Panc1 (cell line): Measurements from ENCODE around the gene GPA33. TPM values are rescaled to one million over a fixed set of nuclear protein-coding genes. Genes with fewer than 3 reads are reported as not detected.

Experiments used
- ATAC-seq: fragments of 200-7000 bp; cut with Tn5 transposase; 2 replicates; pipeline ENCODE4 v1.9.1; 2020; ENCODE audit warnings: mild to moderate bottlenecking, moderate library complexity
- BruUV-seq: library from RNA; stranded (reverse); fragments of 400-500 nt; replicated peaks from 2 replicates; lab custom pipeline; 2021; lab: Mats Ljungman, UMichigan
- CTCF ChIA-PET: fragments of 300-600 bp; sonication (Branson Sonifier 250); formaldehyde crosslinking; loops from one replicate; lab custom pipeline; 2022; ENCODE audit warnings: antibody characterized with exemption; lab: Charles Lee
- POLR2A ChIA-PET: fragments of 300-600 bp; sonication (Branson Sonifier 250); formaldehyde crosslinking; loops from one replicate; lab custom pipeline; 2022; ENCODE audit warnings: antibody characterized with exemption; lab: Charles Lee
- DNase-seq: peaks from one replicate; pipeline ENCODE4 v3.0.0-alpha.2; 2010; ENCODE audit warnings: low read depth, low spot score
- H3K27ac ChIP-seq: 2 replicates; pipeline ENCODE4 v1.5.1; 2011; ENCODE audit warnings: mild to moderate bottlenecking, low read length, inconsistent platforms
- H3K27me3 ChIP-seq: fragments of 200-500 bp; sonication (Bioruptor generic); 2 replicates; pipeline ENCODE4 v1.6.0; 2014; ENCODE audit warnings: low read length, inconsistent platforms; ENCODE audit not compliant: control insufficient read depth, insufficient read depth
- H3K36me3 ChIP-seq: fragments of 200-500 bp; sonication (Bioruptor generic); 2 replicates; pipeline ENCODE4 v1.5.1; 2014; ENCODE audit warnings: inconsistent platforms, mild to moderate bottlenecking, low read length, moderate library complexity; ENCODE audit not compliant: control insufficient read depth, insufficient read depth
- H3K4me1 ChIP-seq: 2 replicates; pipeline ENCODE4 v1.5.1; 2011; ENCODE audit warnings: inconsistent platforms, mild to moderate bottlenecking, low read length, moderate library complexity; ENCODE audit not compliant: control insufficient read depth, insufficient read depth
- H3K4me3 ChIP-seq, 2 experiments: 2 replicates each; pipeline ENCODE4 v1.5.1; 2011 to 2012; ENCODE audit warnings: low read depth in 2 of 2, low read length in 2 of 2, mild to moderate bottlenecking in 2 of 2, inconsistent platforms in 1 of 2, moderate library complexity in 1 of 2
- H3K9me3 ChIP-seq: fragments of 200-500 bp; sonication (Bioruptor generic); 2 replicates; pipeline ENCODE4 v1.5.1; 2014; ENCODE audit warnings: low read depth, mild to moderate bottlenecking, inconsistent platforms, low read length, moderate library complexity; ENCODE audit not compliant: control insufficient read depth, insufficient read depth
- POLR2AphosphoS5 ChIP-seq: IDR thresholded peaks from 2 replicates; pipeline ENCODE4 v1.6.1; 2012; ENCODE audit warnings: mild to moderate bottlenecking, low read depth, low read length, moderate library complexity
- SIN3A ChIP-seq: IDR thresholded peaks from 2 replicates; pipeline ENCODE4 v1.6.1; 2012; ENCODE audit warnings: low read depth, mild to moderate bottlenecking, low read length, moderate library complexity, borderline replicate concordance; ENCODE audit not compliant: insufficient read depth
- TCF7L2 ChIP-seq: IDR thresholded peaks from 2 replicates; pipeline ENCODE4 v1.6.1; 2011; ENCODE audit warnings: mild to moderate bottlenecking, low read depth, low read length, inconsistent platforms
- in situ Hi-C: cut with HindIII; loops from 2 replicates; pipeline ENCODE4 v1.10.0; 2016; ENCODE audit warnings: low sequenced_read_pairs, low pct_unique_long_range_greater_than_20kb
- intact Hi-C: fragments of 100-400 bp; cut with micrococcal nuclease; formaldehyde crosslinking; loops from one replicate; pipeline ENCODE4 v1.10.0; 2022; ENCODE audit not compliant: unreplicated experiment
- total RNA-seq: library from RNA; stranded (reverse); gene quantifications from one replicate; pipeline ENCODE4 v1.2.1, GENCODE V29; 2021; ENCODE audit not compliant: unreplicated experiment
- TF ChIP-seq, protein P1 (sequence below): fragments of 450-650 bp; IDR thresholded peaks from 2 replicates; pipeline ENCODE4 v1.5.1; 2017; ENCODE audit warnings: mild to moderate bottlenecking
- TF ChIP-seq, protein P2 (sequence below), 2 experiments: IDR thresholded peaks; 2 replicates each; pipeline ENCODE4 v1.6.1; 2011 to 2012; ENCODE audit warnings: low read depth in 2 of 2, control low read depth in 1 of 2, low read length in 1 of 2, mild to moderate bottlenecking in 1 of 2, moderate library complexity in 1 of 2; ENCODE audit not compliant: insufficient read depth in 1 of 2

The GPA33 gene
- total RNA-seq, 1 experiment from 2014 or later: 0.18 TPM

DNA sequence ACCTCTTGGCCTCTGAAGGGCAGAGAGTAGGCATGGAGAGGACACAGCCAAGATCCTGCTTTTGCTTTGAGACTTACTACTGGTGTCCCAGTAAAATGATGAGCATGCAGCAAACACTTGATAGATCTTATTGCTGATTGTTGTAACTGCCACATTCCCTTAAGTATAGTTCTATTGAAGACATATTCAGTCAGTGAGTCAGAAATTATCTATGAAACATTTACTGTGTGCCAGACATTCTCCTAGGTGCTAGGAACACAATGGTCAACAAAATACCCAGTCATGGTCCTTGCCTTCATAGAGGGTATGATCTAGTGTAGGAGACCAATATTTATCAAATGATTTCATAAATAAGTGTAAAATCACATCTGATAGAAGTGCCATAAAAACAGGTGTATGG lies 17.3 kb upstream of the GPA33 start:
- Histone ChIP-seq H3K9me3 (no peaks in the 10 kb centered on the region), H3K36me3 (no peaks in the 10 kb centered on the region), H3K4me3 (no peak overlapping the region), H3K27ac (no peak overlapping the region), H3K27me3 (peaks cover 1% of the 10 kb centered on the region; the same call in 1 of the 2 replicates), H3K4me1 (peaks cover 5% of the 10 kb centered on the region)
- POLR2A ChIA-PET: no interaction called here
- CTCF ChIA-PET: no interaction called here
- TF ChIP-seq, protein P1, sequence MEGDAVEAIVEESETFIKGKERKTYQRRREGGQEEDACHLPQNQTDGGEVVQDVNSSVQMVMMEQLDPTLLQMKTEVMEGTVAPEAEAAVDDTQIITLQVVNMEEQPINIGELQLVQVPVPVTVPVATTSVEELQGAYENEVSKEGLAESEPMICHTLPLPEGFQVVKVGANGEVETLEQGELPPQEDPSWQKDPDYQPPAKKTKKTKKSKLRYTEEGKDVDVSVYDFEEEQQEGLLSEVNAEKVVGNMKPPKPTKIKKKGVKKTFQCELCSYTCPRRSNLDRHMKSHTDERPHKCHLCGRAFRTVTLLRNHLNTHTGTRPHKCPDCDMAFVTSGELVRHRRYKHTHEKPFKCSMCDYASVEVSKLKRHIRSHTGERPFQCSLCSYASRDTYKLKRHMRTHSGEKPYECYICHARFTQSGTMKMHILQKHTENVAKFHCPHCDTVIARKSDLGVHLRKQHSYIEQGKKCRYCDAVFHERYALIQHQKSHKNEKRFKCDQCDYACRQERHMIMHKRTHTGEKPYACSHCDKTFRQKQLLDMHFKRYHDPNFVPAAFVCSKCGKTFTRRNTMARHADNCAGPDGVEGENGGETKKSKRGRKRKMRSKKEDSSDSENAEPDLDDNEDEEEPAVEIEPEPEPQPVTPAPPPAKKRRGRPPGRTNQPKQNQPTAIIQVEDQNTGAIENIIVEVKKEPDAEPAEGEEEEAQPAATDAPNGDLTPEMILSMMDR: no peak
- TF ChIP-seq POLR2AphosphoS5: no peak
- TF ChIP-seq, protein P2, sequence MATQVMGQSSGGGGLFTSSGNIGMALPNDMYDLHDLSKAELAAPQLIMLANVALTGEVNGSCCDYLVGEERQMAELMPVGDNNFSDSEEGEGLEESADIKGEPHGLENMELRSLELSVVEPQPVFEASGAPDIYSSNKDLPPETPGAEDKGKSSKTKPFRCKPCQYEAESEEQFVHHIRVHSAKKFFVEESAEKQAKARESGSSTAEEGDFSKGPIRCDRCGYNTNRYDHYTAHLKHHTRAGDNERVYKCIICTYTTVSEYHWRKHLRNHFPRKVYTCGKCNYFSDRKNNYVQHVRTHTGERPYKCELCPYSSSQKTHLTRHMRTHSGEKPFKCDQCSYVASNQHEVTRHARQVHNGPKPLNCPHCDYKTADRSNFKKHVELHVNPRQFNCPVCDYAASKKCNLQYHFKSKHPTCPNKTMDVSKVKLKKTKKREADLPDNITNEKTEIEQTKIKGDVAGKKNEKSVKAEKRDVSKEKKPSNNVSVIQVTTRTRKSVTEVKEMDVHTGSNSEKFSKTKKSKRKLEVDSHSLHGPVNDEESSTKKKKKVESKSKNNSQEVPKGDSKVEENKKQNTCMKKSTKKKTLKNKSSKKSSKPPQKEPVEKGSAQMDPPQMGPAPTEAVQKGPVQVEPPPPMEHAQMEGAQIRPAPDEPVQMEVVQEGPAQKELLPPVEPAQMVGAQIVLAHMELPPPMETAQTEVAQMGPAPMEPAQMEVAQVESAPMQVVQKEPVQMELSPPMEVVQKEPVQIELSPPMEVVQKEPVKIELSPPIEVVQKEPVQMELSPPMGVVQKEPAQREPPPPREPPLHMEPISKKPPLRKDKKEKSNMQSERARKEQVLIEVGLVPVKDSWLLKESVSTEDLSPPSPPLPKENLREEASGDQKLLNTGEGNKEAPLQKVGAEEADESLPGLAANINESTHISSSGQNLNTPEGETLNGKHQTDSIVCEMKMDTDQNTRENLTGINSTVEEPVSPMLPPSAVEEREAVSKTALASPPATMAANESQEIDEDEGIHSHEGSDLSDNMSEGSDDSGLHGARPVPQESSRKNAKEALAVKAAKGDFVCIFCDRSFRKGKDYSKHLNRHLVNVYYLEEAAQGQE (IDR thresholded peaks at IDR 0.05; ENCODE audit: insufficient read depth in 1 of 2, low read depth in 2 of 2, low read length in 1 of 2): no peak
- no TSS peak for BruUV-seq
- in situ Hi-C loops: no loop called here
- intact Hi-C loops: no loop called here
- DNase-seq: no peak
- ATAC-seq: no peak

- no peak overlapping the region for H3K27ac ChIP-seq
- ChIA-PET CTCF (no interaction called here), POLR2A (no interaction called here)
- DNase-seq: no peak
- BruUV-seq: no TSS peak
- H3K27me3 ChIP-seq: peaks cover 2% of the 10 kb centered on the region; the same call in 1 of the 2 replicates
- intact Hi-C loops: no loop called here
- TF ChIP-seq, protein P1: no peak
- TF ChIP-seq SIN3A (no peak), POLR2AphosphoS5 (no peak), TCF7L2 (no peak)
- TF ChIP-seq, protein P2 (IDR thresholded peaks at IDR 0.05; ENCODE audit: insufficient read depth in 1 of 2, low read depth in 2 of 2, low read length in 1 of 2): no peak
- in situ Hi-C loops: no loop called here
- no peaks in the 10 kb centered on the region for H3K36me3 ChIP-seq
- ATAC-seq: no peak
- no peaks in the 10 kb centered on the region for H3K9me3 ChIP-seq
- peaks cover 5% of the 10 kb centered on the region for H3K4me1 ChIP-seq
- H3K4me3 ChIP-seq: no peak overlapping the region
Observed at GRCh38 chr1:167106119-167106461, 15.9 kb upstream of the GPA33 start.
